HCT116 (cell line): ENCODE data around the gene RASL10B. TPM values are rescaled to one million over a fixed set of nuclear protein-coding genes. Genes with fewer than 3 reads are reported as not detected.

Experiments used
- ATAC-seq: fragments of 200-7000 bp; cut with Tn5 transposase; 2 replicates; pipeline ENCODE4 v1.9.1; 2020; ENCODE audit warnings: mild to moderate bottlenecking, moderate library complexity
- BruUV-seq: library from RNA; stranded (reverse); fragments of 400-500 nt; replicated peaks from 2 replicates; lab custom pipeline; 2021; lab: Mats Ljungman, UMichigan
- CTCF ChIA-PET: fragments of 300-600 bp; sonication (Branson Sonifier 250); formaldehyde crosslinking; loops from one replicate; lab custom pipeline; 2021; ENCODE audit warnings: antibody characterized with exemption; lab: Charles Lee
- POLR2A ChIA-PET: fragments of 300-600, 350-600 bp; sonication (Branson Sonifier 250); formaldehyde crosslinking; loops from one replicate; lab custom pipeline; 2021; ENCODE audit warnings: antibody characterized with exemption; lab: Charles Lee
- RAD21 ChIA-PET, 2 experiments: fragments of 300-600 bp; sonication (Branson Sonifier 250); formaldehyde crosslinking; loops; one replicate each; lab custom pipeline; 2023; ENCODE audit warnings: low total read pairs in 2 of 2; ENCODE audit not compliant: uncharacterized antibody in 2 of 2, unreplicated experiment in 2 of 2, low non-redundant PET in 1 of 2; lab: Charles Lee
- DNase-seq: peaks from one replicate; pipeline ENCODE4 v3.0.0-alpha.2; 2010; ENCODE audit warnings: low read depth, low spot score
- H2AFZ ChIP-seq: fragments of 200-600 bp; shearing (Covaris generic), sonication (generic); 2 replicates; pipeline ENCODE4 v1.6.1; 2017; ENCODE audit warnings: low read depth, mixed run types, mixed read lengths, antibody characterized with exemption, low read length; ENCODE audit not compliant: poor library complexity, severe bottlenecking
- H3K27ac ChIP-seq: 2 replicates; pipeline ENCODE4 v1.5.1; 2012; ENCODE audit warnings: low read depth, low read length
- H3K27me3 ChIP-seq: fragments of 200-600 bp; sonication (generic); 2 replicates; pipeline ENCODE4 v1.6.1; 2016; ENCODE audit warnings: mixed run types, low read length, mixed read lengths; ENCODE audit not compliant: insufficient read depth
- H3K36me3 ChIP-seq, 2 experiments: fragments of 200-500 bp in 1 of 2; fragments of 200-600 bp in 1 of 2; sonication (Bioruptor generic) in 1 of 2; sonication (generic) in 1 of 2; 2 replicates each; pipeline versions ENCODE4 v1.5.1 to v1.6.1; 2014 to 2016; ENCODE audit warnings: low read length in 2 of 2, inconsistent platforms in 1 of 2, mixed read lengths in 1 of 2, mixed run types in 1 of 2; ENCODE audit not compliant: insufficient read depth in 2 of 2, control insufficient read depth in 1 of 2
- H3K4me1 ChIP-seq, 2 experiments: fragments of 200-600 bp in 1 of 2; sonication (generic) in 1 of 2; 2 replicates each; pipeline versions ENCODE4 v1.5.1 to v1.6.1; 2012 to 2017; ENCODE audit warnings: low read length in 2 of 2, inconsistent platforms in 1 of 2, mild to moderate bottlenecking in 1 of 2, mixed read lengths in 1 of 2, mixed run types in 1 of 2, moderate library complexity in 1 of 2; ENCODE audit not compliant: insufficient read depth in 2 of 2, control insufficient read depth in 1 of 2
- H3K4me2 ChIP-seq: fragments of 200-600 bp; sonication (generic); 2 replicates; pipeline ENCODE4 v1.6.1; 2017; ENCODE audit warnings: mixed run types, low read length, mixed read lengths
- H3K4me3 ChIP-seq, 2 experiments: fragments of 200-600 bp in 1 of 2; sonication (generic) in 1 of 2; replicated peaks in 1 of 2; 2 replicates each; pipeline ENCODE4 v1.5.1; 2011 to 2016; ENCODE audit warnings: low read length in 2 of 2, control low read depth in 1 of 2, low read depth in 1 of 2, mild to moderate bottlenecking in 1 of 2, mixed read lengths in 1 of 2, mixed run types in 1 of 2
- H3K79me2 ChIP-seq: fragments of 200-600 bp; sonication (generic); 2 replicates; pipeline ENCODE4 v1.6.1; 2017; ENCODE audit warnings: mild to moderate bottlenecking, mixed run types, low read length, moderate library complexity, mixed read lengths; ENCODE audit not compliant: insufficient read depth
- H3K9ac ChIP-seq: fragments of 200-600 bp; sonication (generic); 2 replicates; pipeline ENCODE4 v1.6.1; 2016; ENCODE audit warnings: low read length, mixed read lengths
- H3K9me2 ChIP-seq: fragments of 200-600 bp; sonication (generic), shearing (Covaris generic); 2 replicates; pipeline ENCODE4 v1.6.1; 2017; ENCODE audit warnings: mixed run types, mild to moderate bottlenecking, moderate library complexity; ENCODE audit not compliant: insufficient read depth
- H3K9me3 ChIP-seq, 2 experiments: fragments of 200-500 bp in 1 of 2; fragments of 200-600 bp in 1 of 2; sonication (Bioruptor generic) in 1 of 2; sonication (generic) in 1 of 2; 2 replicates each; pipeline ENCODE4 v1.6.1; 2014 to 2017; ENCODE audit warnings: low read length in 2 of 2, mixed read lengths in 2 of 2, inconsistent platforms in 1 of 2, low read depth in 1 of 2, mild to moderate bottlenecking in 1 of 2, mixed run types in 1 of 2, moderate library complexity in 1 of 2; ENCODE audit not compliant: control insufficient read depth in 1 of 2, insufficient read depth in 1 of 2
- H4K20me1 ChIP-seq: fragments of 200-600 bp; sonication (generic), shearing (Covaris generic); 2 replicates; pipeline ENCODE4 v1.6.1; 2017; ENCODE audit warnings: mixed run types, mild to moderate bottlenecking, moderate library complexity; ENCODE audit not compliant: insufficient read depth
- ATF3 ChIP-seq: IDR thresholded peaks from 2 replicates; pipeline ENCODE4 v1.6.1; 2012
- CEBPB ChIP-seq: IDR thresholded peaks from 2 replicates; pipeline ENCODE4 v1.6.1; 2012; ENCODE audit warnings: low read depth
- CTCF ChIP-seq, 3 experiments: fragments of 200-600 bp in 1 of 3; sonication (generic) in 1 of 3; IDR thresholded peaks in 2 of 3; conservative IDR thresholded peaks in 1 of 3; 2 replicates each; pipeline ENCODE4 v1.5.1; 2012 to 2017; ENCODE audit warnings: low read depth in 2 of 3, low read length in 2 of 3, antibody characterized with exemption in 1 of 3, borderline replicate concordance in 1 of 3, control low read depth in 1 of 3, mild to moderate bottlenecking in 1 of 3, mixed read lengths in 1 of 3, mixed run types in 1 of 3, moderate library complexity in 1 of 3; ENCODE audit not compliant: insufficient read depth in 1 of 3
- EGR1 ChIP-seq: IDR thresholded peaks from 2 replicates; pipeline ENCODE4 v1.6.1; 2012; ENCODE audit warnings: low read depth
- ELF1 ChIP-seq: IDR thresholded peaks from 2 replicates; pipeline ENCODE4 v1.6.1; 2012; ENCODE audit warnings: low read depth, borderline replicate concordance
- EZH2 ChIP-seq: fragments of 200-600 bp; sonication (generic); IDR thresholded peaks from 2 replicates; pipeline ENCODE4 v1.6.1; 2017; ENCODE audit warnings: antibody characterized with exemption, mixed run types
- EZH2phosphoT487 ChIP-seq: fragments of 200-600 bp; IDR thresholded peaks from 2 replicates; pipeline ENCODE4 v1.6.1; 2018; ENCODE audit warnings: antibody characterized with exemption, borderline replicate concordance
- JUND ChIP-seq: IDR thresholded peaks from 2 replicates; pipeline ENCODE4 v1.6.1; 2012
- MAX ChIP-seq: IDR thresholded peaks from 2 replicates; pipeline ENCODE4 v1.6.1; 2012
- POLR2A ChIP-seq: IDR thresholded peaks from 2 replicates; pipeline ENCODE4 v1.7.0; 2011; ENCODE audit warnings: borderline replicate concordance; ENCODE audit not compliant: insufficient read depth, insufficient read length; ENCODE audit errors: extremely low read depth
- POLR2AphosphoS5 ChIP-seq: IDR thresholded peaks from 2 replicates; pipeline ENCODE4 v1.6.1; 2011; ENCODE audit warnings: mild to moderate bottlenecking, low read depth, low read length, moderate library complexity
- RAD21 ChIP-seq: IDR thresholded peaks from 2 replicates; pipeline ENCODE4 v1.6.1; 2012; ENCODE audit warnings: low read depth, mild to moderate bottlenecking
- REST ChIP-seq: IDR thresholded peaks from 2 replicates; pipeline ENCODE4 v1.6.1; 2012; ENCODE audit warnings: low read depth
- SP1 ChIP-seq: IDR thresholded peaks from 2 replicates; pipeline ENCODE4 v1.6.1; 2012; ENCODE audit warnings: low read depth
- SRF ChIP-seq: IDR thresholded peaks from 2 replicates; pipeline ENCODE4 v1.6.1; 2012; ENCODE audit warnings: low read depth
- TCF7L2 ChIP-seq: IDR thresholded peaks from 2 replicates; pipeline ENCODE4 v1.7.0; 2011; ENCODE audit warnings: borderline replicate concordance, inconsistent platforms; ENCODE audit not compliant: insufficient read depth, insufficient read length; ENCODE audit errors: extremely low read depth
- YY1 ChIP-seq: IDR thresholded peaks from 2 replicates; pipeline ENCODE4 v1.6.1; 2011; ENCODE audit warnings: low read length, low read depth, moderate library complexity, mild to moderate bottlenecking; ENCODE audit not compliant: insufficient replicate concordance; ENCODE audit errors: extremely low read depth
- ZBTB33 ChIP-seq: IDR thresholded peaks from 2 replicates; pipeline ENCODE4 v1.6.1; 2011; ENCODE audit warnings: mild to moderate bottlenecking, low read length, moderate library complexity; ENCODE audit not compliant: insufficient replicate concordance; ENCODE audit errors: extremely low read depth
- ZFX ChIP-seq: fragments of 450-650 bp; IDR thresholded peaks from 2 replicates; pipeline ENCODE4 v1.6.1; 2017
- ZNF274 ChIP-seq: fragments of 200-500 bp; sonication (Bioruptor generic); IDR thresholded peaks from 2 replicates; pipeline ENCODE4 v1.6.1; 2014; ENCODE audit warnings: mild to moderate bottlenecking, low read depth, low read length, inconsistent platforms
- intact Hi-C: fragments of 100-400 bp; cut with micrococcal nuclease; formaldehyde crosslinking; loops from 2 replicates; pipeline ENCODE4 v1.10.0; 2022
- total RNA-seq: library from RNA; stranded (reverse); gene quantifications from one replicate; pipeline ENCODE4 v1.2.1, GENCODE V29; 2021; ENCODE audit not compliant: unreplicated experiment

Gene RASL10B
- total RNA-seq, 1 experiment from 2014 or later = 0.15 TPM

GRCh38 chr17:35733366-35733765, 1.9 kb downstream of the RASL10B start:
- Histone ChIP-seq H3K4me2 (no peak overlapping the region), H2AFZ (no peak overlapping the region), H4K20me1 (no peaks in the 10 kb centered on the region), H3K4me1 (no peaks in the 10 kb centered on the region), H3K9ac (no peak overlapping the region), H3K9me2 (no peaks in the 10 kb centered on the region), H3K4me3 (no peak overlapping the region), H3K79me2 (no peaks in the 10 kb centered on the region), H3K9me3 (no peaks in the 10 kb centered on the region), H3K27me3 (no peaks in the 10 kb centered on the region), H3K27ac (no peak overlapping the region), H3K36me3 (no peaks in the 10 kb centered on the region)
- DNase-seq (no peak), ATAC-seq (no peak)
- CTCF ChIA-PET = interaction anchor here (1.2 kb wide), 1 partner anchor 14 kb away, joined by 3 read pairs; no protein-coding TSS in a partner anchor
- RAD21 ChIA-PET = no interaction called here
- intact Hi-C loops = no loop called here
- POLR2A ChIA-PET = no interaction called here
- no TSS peak for BruUV-seq
- TF ChIP-seq ELF1 = no peak
- TF ChIP-seq YY1 = no peak
- TF ChIP-seq REST = no peak
- TF ChIP-seq JUND = no peak
- TF ChIP-seq POLR2AphosphoS5 = no peak
- no peak for TF ChIP-seq SRF
- TF ChIP-seq MAX = no peak
- no peak for TF ChIP-seq ATF3
- no peak for TF ChIP-seq EZH2phosphoT487
- no peak for TF ChIP-seq ZBTB33
- TF ChIP-seq SP1 = no peak
- no peak for TF ChIP-seq EGR1
- no peak for TF ChIP-seq TCF7L2
- TF ChIP-seq CTCF (IDR thresholded peaks at IDR 0.05 in 2 of 3, conservative IDR thresholded peaks at IDR 0.05 in 1 of 3; ENCODE audit: borderline replicate concordance in 1 of 3, insufficient read depth in 1 of 3, low read depth in 2 of 3, low read length in 2 of 3) = no peak
- no peak for TF ChIP-seq ZNF274
- TF ChIP-seq CEBPB = no peak
- no peak for TF ChIP-seq EZH2
- no peak for TF ChIP-seq RAD21
- TF ChIP-seq POLR2A = no peak
- no peak for TF ChIP-seq ZFX
